ENCODE results near the gene ZNF700. TPM values are rescaled to one million over a fixed set of nuclear protein-coding genes. Genes with fewer than 3 reads are reported as not detected.
"Not testable (repeated sequence)": the region's sequence is repeated elsewhere in the genome, so short reads cannot be mapped to it uniquely, and the experiment has no call there.

Gene ZNF700
- total and polyA plus RNA-seq, 9 donors: 6.7 to 22.3 (median 12.2) TPM

DNA sequence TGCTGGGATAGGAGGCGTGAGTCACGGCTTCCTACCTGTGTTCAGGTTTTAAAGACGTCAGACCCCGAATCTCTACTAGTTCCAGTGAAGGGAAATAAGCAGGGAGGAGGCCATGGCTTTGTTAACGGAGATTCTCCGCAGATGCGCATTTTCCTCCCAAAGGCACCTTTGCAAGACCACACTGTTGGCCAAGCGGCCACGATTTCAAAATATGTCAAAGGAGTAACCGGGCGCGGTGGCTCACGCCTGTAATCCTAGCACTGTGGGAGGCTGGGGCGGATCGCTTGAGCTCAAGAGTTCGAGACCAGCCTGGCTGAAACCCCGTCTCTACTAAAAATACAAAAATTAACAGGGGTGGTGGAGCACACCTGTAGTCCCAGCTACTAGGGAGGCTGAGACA, 61.8 kb downstream of the ZNF700 start:
- intact Hi-C loops (cut with DNase I): loop anchor here in 3 of 4 donors (5.0 to 10.0 kb wide), 3 partner anchors 62 to 192 kb away; partner anchors contain the start of genes ZNF491 (in 1 of the 3) and ZNF700 (in 1 of the 3)
- Histone ChIP-seq H3K36me3 (no peaks in the 10 kb centered on the region), H3K4me3 (no peak overlapping the region)

DNA sequence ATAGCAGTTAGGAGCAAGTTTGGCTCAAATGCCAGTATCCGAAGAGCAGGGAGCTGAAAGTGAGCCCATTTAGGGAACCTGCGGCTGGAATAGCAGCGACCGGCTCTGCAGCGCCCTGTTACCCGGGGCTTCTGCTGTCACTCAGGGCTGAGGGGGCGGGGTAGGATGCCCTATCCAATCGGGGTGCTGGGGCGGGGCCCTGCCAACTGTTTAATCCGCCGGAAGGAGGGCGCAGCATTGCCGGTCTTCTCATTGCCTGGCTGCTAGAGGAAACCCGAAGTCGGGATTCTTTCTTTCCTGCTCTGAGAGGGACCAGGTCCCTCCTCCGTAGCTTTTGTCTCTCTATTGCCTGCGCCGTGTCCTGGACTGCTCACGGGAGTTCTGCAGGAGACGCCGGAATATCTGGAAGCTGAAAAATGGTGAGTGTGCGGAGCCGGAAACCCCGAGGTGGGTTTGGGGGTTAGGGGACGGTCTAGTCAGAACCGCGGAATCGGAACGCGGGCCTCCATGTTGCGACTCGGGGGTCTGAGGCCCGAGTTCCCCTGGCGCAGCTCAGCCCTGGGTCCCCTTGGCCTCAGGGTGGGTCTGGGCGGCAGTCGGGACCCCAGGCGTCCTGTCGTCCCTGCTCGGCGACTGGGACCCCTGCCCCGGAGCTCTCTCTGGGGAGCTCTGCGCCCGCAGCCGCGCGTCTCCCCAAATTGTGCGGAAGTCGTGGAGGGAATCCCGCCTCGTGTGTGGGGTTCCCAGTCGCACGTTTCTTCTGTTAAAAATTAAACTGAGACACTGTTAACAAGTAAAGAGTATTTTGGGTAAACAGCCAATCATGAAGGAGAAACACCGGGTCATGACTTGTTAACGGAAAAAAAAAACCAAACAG, 62.7 kb downstream of the ZNF700 start:
- DNase-seq: peak; percentile 92 to 95 (median 94)
- H3K36me3 ChIP-seq: no peaks in the 10 kb centered on the region
- H3K4me1 ChIP-seq (ENCODE audit: insufficient read depth): no peaks in the 10 kb centered on the region
- 0 to 1% (median 1%) methylated on average over 50 to 54 of the region's 54 CpGs for WGBS, 3 donors
- peak overlapping the region; percentile 54 for H3K4me3 ChIP-seq
- TF ChIP-seq POLR2A (IDR thresholded peaks at IDR 0.05) (peak; percentile 52), EP300 (IDR thresholded peaks at IDR 0.05) (no peak)
- no peaks in the 10 kb centered on the region for H3K27me3 ChIP-seq
- H3K9me3 ChIP-seq: no peaks in the 10 kb centered on the region
- H3K27ac ChIP-seq: peak overlapping the region; percentile 39 to 58
- intact Hi-C loops (cut with DNase I): loop anchor here in 3 of 4 donors (2.0 to 10.0 kb wide), 5 partner anchors 23 to 193 kb away; partner anchors contain the start of genes ZNF700 (in 2 of the 3), ZNF491 (in 1 of the 3) and ZNF763 (in 1 of the 3)

More for the DNA sequence above, 61.8 kb downstream of the ZNF700 start:
- no peak overlapping the region for H3K27ac ChIP-seq
- peak in 1 of 5 donors; percentile 26 for DNase-seq
- H3K27me3 ChIP-seq: no peaks in the 10 kb centered on the region
- TF ChIP-seq EP300 (IDR thresholded peaks at IDR 0.05) (no peak), POLR2A (IDR thresholded peaks at IDR 0.05) (no peak)
- TF ChIP-seq, protein P1, sequence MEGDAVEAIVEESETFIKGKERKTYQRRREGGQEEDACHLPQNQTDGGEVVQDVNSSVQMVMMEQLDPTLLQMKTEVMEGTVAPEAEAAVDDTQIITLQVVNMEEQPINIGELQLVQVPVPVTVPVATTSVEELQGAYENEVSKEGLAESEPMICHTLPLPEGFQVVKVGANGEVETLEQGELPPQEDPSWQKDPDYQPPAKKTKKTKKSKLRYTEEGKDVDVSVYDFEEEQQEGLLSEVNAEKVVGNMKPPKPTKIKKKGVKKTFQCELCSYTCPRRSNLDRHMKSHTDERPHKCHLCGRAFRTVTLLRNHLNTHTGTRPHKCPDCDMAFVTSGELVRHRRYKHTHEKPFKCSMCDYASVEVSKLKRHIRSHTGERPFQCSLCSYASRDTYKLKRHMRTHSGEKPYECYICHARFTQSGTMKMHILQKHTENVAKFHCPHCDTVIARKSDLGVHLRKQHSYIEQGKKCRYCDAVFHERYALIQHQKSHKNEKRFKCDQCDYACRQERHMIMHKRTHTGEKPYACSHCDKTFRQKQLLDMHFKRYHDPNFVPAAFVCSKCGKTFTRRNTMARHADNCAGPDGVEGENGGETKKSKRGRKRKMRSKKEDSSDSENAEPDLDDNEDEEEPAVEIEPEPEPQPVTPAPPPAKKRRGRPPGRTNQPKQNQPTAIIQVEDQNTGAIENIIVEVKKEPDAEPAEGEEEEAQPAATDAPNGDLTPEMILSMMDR (IDR thresholded peaks at IDR 0.05): no peak
- 91 to 93% (median 93%) methylated on average over 17 of the region's 17 CpGs for WGBS, 3 donors
- no peaks in the 10 kb centered on the region for H3K9me3 ChIP-seq
- H3K4me1 ChIP-seq (ENCODE audit: insufficient read depth): no peaks in the 10 kb centered on the region

DNA sequence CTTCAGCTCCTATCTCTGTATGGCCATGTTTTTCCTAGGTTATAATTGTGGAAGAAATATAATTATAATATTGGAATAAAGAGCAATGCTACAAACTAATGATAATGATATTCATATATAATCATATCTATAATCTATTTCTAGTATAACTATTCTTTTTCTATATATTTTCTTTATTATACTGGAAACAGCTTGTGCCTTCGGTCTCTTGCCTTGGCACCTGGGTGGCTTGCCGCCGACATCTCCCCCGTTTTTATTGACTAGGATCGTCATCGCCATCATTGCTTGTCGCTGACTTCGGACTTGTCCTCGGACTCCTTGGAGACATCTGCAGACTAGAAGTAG, 64.2 kb downstream of the ZNF700 start:
- peak overlapping the region; percentile 54 for H3K4me3 ChIP-seq
- 60 to 71% (median 68%) methylated on average over 9 of the region's 9 CpGs for WGBS, 3 donors

DNA sequence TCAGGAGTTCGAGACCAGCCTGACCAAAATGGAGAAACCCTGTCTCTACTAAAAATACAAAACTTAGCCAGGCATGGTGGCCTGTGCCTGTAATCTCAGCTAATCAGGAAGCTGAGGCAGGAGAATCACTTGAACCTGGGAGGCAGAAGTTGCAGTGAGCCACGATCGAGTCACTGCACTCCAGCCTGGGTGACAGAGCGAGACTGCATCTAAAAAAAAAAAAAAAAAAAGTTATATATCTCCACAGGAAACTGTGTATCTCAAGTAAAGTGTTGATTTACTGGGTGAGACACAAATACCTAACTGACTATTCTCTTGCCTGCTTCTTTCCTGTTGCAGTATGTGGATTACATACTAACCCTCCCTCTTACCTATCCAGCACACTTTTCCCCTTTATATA, 67.0 kb downstream of the ZNF700 start:
- H3K4me3 ChIP-seq; H3K9me3 ChIP-seq; H3K4me1 ChIP-seq (ENCODE audit: insufficient read depth); H3K36me3 ChIP-seq; H3K27ac ChIP-seq; H3K27me3 ChIP-seq; DNase-seq: not testable (repeated sequence)
- WGBS, 3 donors: 78 to 91% (median 82%) methylated on average over 4 of the region's 4 CpGs
- intact Hi-C loops (cut with DNase I): loop anchor here in 2 of 4 donors (10.0 kb wide), 2 partner anchors 67 to 197 kb away; partner anchors contain the start of genes ZNF491 (in 1 of the 2) and ZNF700 (in 1 of the 2)

More for the DNA sequence above, 64.2 kb downstream of the ZNF700 start:
- Histone ChIP-seq H3K36me3 (no peaks in the 10 kb centered on the region), H3K27ac (no peak overlapping the region), H3K4me1 (ENCODE audit: insufficient read depth) (no peaks in the 10 kb centered on the region), H3K9me3 (no peaks in the 10 kb centered on the region), H3K27me3 (no peaks in the 10 kb centered on the region)
- intact Hi-C loops (cut with DNase I): loop anchor here in 3 of 4 donors (2.0 to 10.0 kb wide), 5 partner anchors 24 to 194 kb away; partner anchors contain the start of genes ZNF700 (in 2 of the 3), ZNF491 (in 1 of the 3) and ZNF763 (in 1 of the 3)
- DNase-seq: no peak
- TF ChIP-seq EP300 (IDR thresholded peaks at IDR 0.05): no peak
- TF ChIP-seq, protein P1 (IDR thresholded peaks at IDR 0.05): no peak
- TF ChIP-seq POLR2A (IDR thresholded peaks at IDR 0.05): no peak

DNA sequence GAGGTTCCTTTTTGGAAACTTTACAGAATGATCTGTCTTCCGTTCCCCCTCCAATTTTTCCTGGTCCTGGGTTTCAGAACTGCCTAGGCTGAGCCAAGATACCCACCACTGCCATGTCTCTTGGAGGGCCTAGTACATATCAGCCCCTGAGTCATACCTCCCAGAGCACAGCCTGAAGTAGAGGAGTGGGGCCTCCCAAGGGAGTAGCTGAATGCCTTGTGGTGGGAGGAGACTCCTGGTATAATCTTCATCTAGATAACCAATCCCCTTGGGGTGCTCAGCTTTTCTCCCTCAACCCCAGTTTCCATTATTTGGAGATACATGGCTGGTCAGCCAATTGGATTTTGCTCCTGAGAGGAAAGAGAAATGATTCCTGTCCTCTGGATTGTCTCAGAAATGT, 70.3 kb downstream of the ZNF700 start:
- Histone ChIP-seq H3K9me3 (no peaks in the 10 kb centered on the region), H3K27me3 (no peaks in the 10 kb centered on the region), H3K4me1 (ENCODE audit: insufficient read depth) (no peaks in the 10 kb centered on the region), H3K4me3 (no peak overlapping the region), H3K27ac (no peak overlapping the region), H3K36me3 (no peaks in the 10 kb centered on the region)
- DNase-seq: no peak
- WGBS, 3 donors: 68 to 80% (median 74%) methylated on average over 1 of the region's 1 CpG
- intact Hi-C loops (cut with DNase I): loop anchor here in 2 of 4 donors (10.0 kb wide), 2 partner anchors 70 to 200 kb away; partner anchors contain the start of genes ZNF491 (in 1 of the 2) and ZNF700 (in 1 of the 2)
- TF ChIP-seq, protein P1 (IDR thresholded peaks at IDR 0.05): no peak
- TF ChIP-seq EP300 (IDR thresholded peaks at IDR 0.05) (no peak), POLR2A (IDR thresholded peaks at IDR 0.05) (no peak)

Small RNA genes within 50 kb of the gene (small RNA-seq; reads per million reads assigned to genes)
- not detected for gene RNA5SP464

Other genes starting within 250 kb of the ZNF700 start
- 10 to 100 TPM in 1 of 7 donors, 1 to 10 TPM in 6; 4.9 to 12.1 (median 8.6) TPM for gene ZNF823, start 186.2 kb upstream of the ZNF700 start, total RNA-seq
- gene ZNF823, start 186.2 kb upstream of the ZNF700 start, polyA plus RNA-seq: 1 to 10 TPM; 3.8 to 5.9 TPM
- gene ZNF441, start 158.1 kb upstream of the ZNF700 start, total RNA-seq: 10 to 100 TPM in 6 of 7 donors, 1 to 10 TPM in 1; 8.3 to 26.7 (median 14.8) TPM
- gene ZNF441, start 158.1 kb upstream of the ZNF700 start, polyA plus RNA-seq: 1 to 10 TPM; 6.5 to 7.0 TPM
- 1 to 10 TPM; 2.2 to 6.5 (median 4.5) TPM for gene ZNF491, start 126.6 kb upstream of the ZNF700 start, total RNA-seq
- gene ZNF491, start 126.6 kb upstream of the ZNF700 start, polyA plus RNA-seq: 1 to 10 TPM; 2.9 to 3.4 TPM
- 10 to 100 TPM in 5 of 7 donors, 1 to 10 TPM in 2; 6.6 to 21.6 (median 12.1) TPM for gene ZNF440, start 110.8 kb upstream of the ZNF700 start, total RNA-seq
- 1 to 10 TPM; 3.0 to 5.0 TPM for gene ZNF440, start 110.8 kb upstream of the ZNF700 start, polyA plus RNA-seq
- gene ZNF439, start 76.4 kb upstream of the ZNF700 start, total RNA-seq: 10 to 100 TPM in 6 of 7 donors, 1 to 10 TPM in 1; 7.1 to 14.6 (median 11.2) TPM
- gene ZNF439, start 76.4 kb upstream of the ZNF700 start, polyA plus RNA-seq: 1 to 10 TPM; 6.6 to 7.2 TPM
- gene ZNF69, start 37.3 kb upstream of the ZNF700 start, total RNA-seq: 10 to 100 TPM; 12.6 to 25.5 (median 15.4) TPM
- 10 to 100 TPM in 1 of 2 donors, 1 to 10 TPM in 1; 7.5 to 10.2 TPM for gene ZNF69, start 37.3 kb upstream of the ZNF700 start, polyA plus RNA-seq
- 10 to 100 TPM in 1 of 7 donors, 1 to 10 TPM in 6; 4.1 to 18.8 (median 8.3) TPM for gene ZNF763, start 39.9 kb downstream of the ZNF700 start, total RNA-seq
- gene ZNF763, start 39.9 kb downstream of the ZNF700 start, polyA plus RNA-seq: 1 to 10 TPM; 4.3 to 7.0 TPM
- gene ZNF433, start 110.6 kb downstream of the ZNF700 start, total RNA-seq: 10 to 100 TPM in 2 of 7 donors, 1 to 10 TPM in 5; 4.1 to 17.4 (median 6.8) TPM
- 1 to 10 TPM; 4.5 to 4.6 TPM for gene ZNF433, start 110.6 kb downstream of the ZNF700 start, polyA plus RNA-seq
- under 1 TPM in 6 of 7 donors, not detected in 1; 0.17 to 0.62 (median 0.27) TPM for gene ZNF878, start 127.9 kb downstream of the ZNF700 start, total RNA-seq
- gene ZNF878, start 127.9 kb downstream of the ZNF700 start, polyA plus RNA-seq: under 1 TPM in 1 of 2 donors, not detected in 1; 0.08 TPM
- gene ZNF844, start 139.6 kb downstream of the ZNF700 start, total RNA-seq: 10 to 100 TPM; 14.5 to 39.1 (median 16.8) TPM
- gene ZNF844, start 139.6 kb downstream of the ZNF700 start, polyA plus RNA-seq: 10 to 100 TPM in 1 of 2 donors, 1 to 10 TPM in 1; 8.7 to 17.9 TPM
- gene ZNF20, start 215.2 kb downstream of the ZNF700 start, total RNA-seq: 1 to 10 TPM; 1.2 to 5.2 (median 3.2) TPM
- 1 to 10 TPM; 2.2 to 2.4 TPM for gene ZNF20, start 215.2 kb downstream of the ZNF700 start, polyA plus RNA-seq
- gene ZNF625, start 231.6 kb downstream of the ZNF700 start, total RNA-seq: 10 to 100 TPM in 2 of 7 donors, 1 to 10 TPM in 5; 2.8 to 19.6 (median 9.1) TPM
- gene ZNF625, start 231.6 kb downstream of the ZNF700 start, polyA plus RNA-seq: 1 to 10 TPM; 1.5 to 2.5 TPM
- 10 to 100 TPM; 15.7 to 18.8 (median 16.3) TPM for gene ZNF136, start 238.0 kb downstream of the ZNF700 start, total RNA-seq
- 10 to 100 TPM in 1 of 2 donors, 1 to 10 TPM in 1; 8.8 to 12.2 TPM for gene ZNF136, start 238.0 kb downstream of the ZNF700 start, polyA plus RNA-seq